Prostate gland (tissue), 2 donors: Measurements from ENCODE around the gene CFAP92.

Experiments used
- CTCF ChIP-seq, 4 experiments: fragments of 200-600 bp in 2 of 4; fragments of 450-650 bp in 2 of 4; sonication (generic) in 2 of 4; IDR thresholded peaks; 1 replicate in 3 of 4; 2 replicates in 1 of 4; pipeline ENCODE4 v1.5.1; 2016 to 2019; ENCODE audit warnings: antibody characterized with exemption in 4 of 4, mild to moderate bottlenecking in 2 of 4, moderate library complexity in 2 of 4
- POLR2A ChIP-seq: fragments of 450-650 bp; IDR thresholded peaks from one replicate; pipeline ENCODE4 v1.6.1; 2016; ENCODE audit warnings: antibody characterized with exemption, mild to moderate bottlenecking
- POLR2AphosphoS5 ChIP-seq: sonication (generic); formaldehyde crosslinking; IDR thresholded peaks from one replicate; pipeline ENCODE4 v1.6.1; 2017; ENCODE audit warnings: antibody characterized with exemption

GRCh38 chr3:128984596-128984995 is 9.3 kb downstream of the CFAP92 start:
- TF ChIP-seq CTCF (IDR thresholded peaks at IDR 0.05) (no peak), POLR2AphosphoS5 (no peak), POLR2A (no peak)
